Cardiac muscle cell (in vitro differentiated cells and primary cell): ENCODE data around the gene GALNT10. TPM values are rescaled to one million over a fixed set of nuclear protein-coding genes. Genes with fewer than 3 reads are reported as not detected.
"Not testable (repeated sequence)": the region's sequence is repeated elsewhere in the genome, so short reads cannot be mapped to it uniquely, and the experiment has no call there.

Source experiments
- DNase-seq, 2 donors: peaks; one replicate each; pipeline versions ENCODE4 v3.0.0 to v3.0.0-alpha.2; 2010 to 2017; ENCODE audit warnings: low read depth in 1 of 2, low spot score in 1 of 2
- H3K27ac ChIP-seq: fragments of 200-600 bp; sonication (generic); 2 replicates; pipeline ENCODE4 v1.5.1; 2016
- H3K27me3 ChIP-seq: fragments of 200-600 bp; sonication (generic); 2 replicates; pipeline ENCODE4 v1.6.0; 2016; ENCODE audit warnings: control low read depth
- H3K36me3 ChIP-seq: fragments of 200-600 bp; sonication (generic); 2 replicates; pipeline ENCODE4 v1.5.1; 2016; ENCODE audit warnings: control low read depth
- H3K4me1 ChIP-seq: fragments of 200-600 bp; sonication (generic); 2 replicates; pipeline ENCODE4 v1.8.1; 2017; ENCODE audit warnings: low read depth, mild to moderate bottlenecking, mixed run types
- H3K4me3 ChIP-seq: fragments of 200-600 bp; sonication (generic); 2 replicates; pipeline ENCODE4 v1.5.1; 2016; ENCODE audit warnings: mild to moderate bottlenecking
- H3K9me3 ChIP-seq: fragments of 200-600 bp; sonication (generic); 2 replicates; pipeline ENCODE4 v1.5.1; 2017; ENCODE audit warnings: low read depth, mild to moderate bottlenecking, control low read depth
- polyA plus RNA-seq: library from polyadenylated mRNA; unstranded; fragments of >200 nt; fragmentation: Nextera tagmentation; extraction: Ambion mirVana; gene quantifications from 2 replicates; pipeline ENCODE4 v1.2.1, GENCODE V29; 2016
- total RNA-seq: library from RNA; depleted of rRNA; stranded (reverse); fragments of >200 nt; gene quantifications from 2 replicates; pipeline ENCODE4 v1.2.3, GENCODE V29; 2016
- TF ChIP-seq, protein P1 (sequence below): IDR thresholded peaks from 2 replicates; pipeline ENCODE4 v1.5.1; 2012; ENCODE audit warnings: low read depth, mild to moderate bottlenecking, low read length

GALNT10 gene
- total and polyA plus RNA-seq, 2 experiments from 2014 or later = 8.2 TPM

DNA sequence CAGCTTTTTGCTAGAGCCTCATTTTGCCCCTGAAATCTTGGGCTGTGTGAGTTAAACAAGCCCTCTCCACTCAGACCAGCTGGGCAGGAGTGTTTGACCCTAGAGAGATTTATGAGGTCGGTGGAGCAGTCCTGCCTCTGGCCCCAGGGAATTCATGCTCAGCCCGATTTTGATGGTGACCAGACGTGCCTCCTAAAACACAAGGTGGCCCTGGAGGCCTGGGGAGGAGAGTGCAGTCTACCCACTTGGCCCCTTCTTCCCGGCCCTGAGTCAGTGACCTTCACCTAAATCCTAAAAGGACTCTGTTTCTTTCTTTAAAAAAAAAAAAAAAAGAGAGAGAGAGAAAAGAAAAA, 168.7 kb downstream of the GALNT10 start:
- H3K4me1 ChIP-seq = no peaks in the 10 kb centered on the region
- no peaks in the 10 kb centered on the region for H3K27me3 ChIP-seq
- H3K36me3 ChIP-seq = no peaks in the 10 kb centered on the region
- no peak overlapping the region for H3K27ac ChIP-seq
- no peak for DNase-seq
- no peaks in the 10 kb centered on the region for H3K9me3 ChIP-seq
- no peak overlapping the region for H3K4me3 ChIP-seq
- TF ChIP-seq, protein P1, sequence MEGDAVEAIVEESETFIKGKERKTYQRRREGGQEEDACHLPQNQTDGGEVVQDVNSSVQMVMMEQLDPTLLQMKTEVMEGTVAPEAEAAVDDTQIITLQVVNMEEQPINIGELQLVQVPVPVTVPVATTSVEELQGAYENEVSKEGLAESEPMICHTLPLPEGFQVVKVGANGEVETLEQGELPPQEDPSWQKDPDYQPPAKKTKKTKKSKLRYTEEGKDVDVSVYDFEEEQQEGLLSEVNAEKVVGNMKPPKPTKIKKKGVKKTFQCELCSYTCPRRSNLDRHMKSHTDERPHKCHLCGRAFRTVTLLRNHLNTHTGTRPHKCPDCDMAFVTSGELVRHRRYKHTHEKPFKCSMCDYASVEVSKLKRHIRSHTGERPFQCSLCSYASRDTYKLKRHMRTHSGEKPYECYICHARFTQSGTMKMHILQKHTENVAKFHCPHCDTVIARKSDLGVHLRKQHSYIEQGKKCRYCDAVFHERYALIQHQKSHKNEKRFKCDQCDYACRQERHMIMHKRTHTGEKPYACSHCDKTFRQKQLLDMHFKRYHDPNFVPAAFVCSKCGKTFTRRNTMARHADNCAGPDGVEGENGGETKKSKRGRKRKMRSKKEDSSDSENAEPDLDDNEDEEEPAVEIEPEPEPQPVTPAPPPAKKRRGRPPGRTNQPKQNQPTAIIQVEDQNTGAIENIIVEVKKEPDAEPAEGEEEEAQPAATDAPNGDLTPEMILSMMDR = no peak

DNA sequence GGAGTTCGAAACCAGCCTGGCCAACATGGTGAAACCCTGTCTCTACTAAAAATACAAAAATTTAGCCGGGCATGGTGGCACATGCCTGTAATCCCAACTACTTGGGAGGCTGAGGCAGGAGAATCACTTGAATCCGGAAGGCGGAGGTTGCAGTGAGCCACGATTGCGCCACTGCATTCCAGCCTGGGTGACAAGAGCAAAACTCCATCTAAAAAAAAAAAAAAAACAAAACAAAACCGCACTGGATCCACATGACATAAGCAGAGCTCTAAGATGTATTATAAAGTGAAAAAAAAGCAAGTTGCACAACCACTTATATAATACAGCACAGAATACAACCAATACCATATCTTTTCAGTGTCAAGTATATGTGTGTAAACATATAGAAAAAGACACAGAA, 169.7 kb downstream of the GALNT10 start:
- not testable (repeated sequence) for H3K27me3 ChIP-seq, H3K9me3 ChIP-seq, H3K36me3 ChIP-seq, H3K4me3 ChIP-seq, H3K4me1 ChIP-seq, H3K27ac ChIP-seq
- DNase-seq = peak in 1 of 2 donors; percentile 84

GRCh38 chr5:154363411-154363810, 172.9 kb downstream of the GALNT10 start:
- Histone ChIP-seq H3K9me3 (no peaks in the 10 kb centered on the region), H3K27ac (no peak overlapping the region), H3K27me3 (no peaks in the 10 kb centered on the region), H3K36me3 (no peaks in the 10 kb centered on the region), H3K4me1 (no peaks in the 10 kb centered on the region), H3K4me3 (no peak overlapping the region)
- TF ChIP-seq, protein P1 = no peak
- DNase-seq = no peak

DNA sequence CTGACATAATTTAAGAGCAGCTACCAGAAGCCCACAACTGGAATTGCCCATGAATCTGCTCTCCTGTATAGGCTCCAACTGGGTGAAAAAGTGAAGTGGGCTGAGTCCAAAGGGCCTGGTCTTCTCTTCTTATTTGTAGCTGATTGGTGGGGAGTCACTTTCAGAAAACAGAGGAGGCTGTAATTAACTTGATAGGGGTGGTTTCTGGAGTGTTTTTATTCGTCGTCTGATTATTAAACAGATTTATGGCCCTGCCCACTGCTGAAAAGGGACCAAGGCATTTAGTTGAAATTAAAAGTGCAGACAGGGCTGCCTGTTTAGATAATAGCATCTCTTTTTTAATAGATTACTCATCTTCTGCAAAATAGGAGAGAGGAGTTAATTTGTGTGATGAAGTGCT, 174.2 kb downstream of the GALNT10 start:
- no peak overlapping the region for H3K4me3 ChIP-seq
- H3K36me3 ChIP-seq = no peaks in the 10 kb centered on the region

DNA sequence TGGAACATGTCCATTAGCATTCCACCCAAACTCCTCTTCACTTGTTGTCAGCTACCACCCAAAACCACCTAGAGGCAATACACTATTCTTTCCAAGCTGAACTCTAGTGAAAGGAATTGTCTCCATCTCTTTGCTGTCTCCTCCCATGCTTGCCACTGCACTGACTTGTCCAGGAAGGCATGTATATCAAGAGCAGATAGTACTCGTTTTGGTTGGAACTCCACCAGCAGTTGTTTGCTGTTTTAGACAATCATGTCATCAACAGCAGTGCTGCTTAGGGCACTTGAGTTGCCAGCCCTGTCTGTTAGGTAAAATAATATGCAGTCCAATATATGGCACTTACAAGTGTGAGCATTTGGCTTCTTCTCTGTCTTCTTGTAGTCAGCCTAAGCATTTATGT, 175.3 kb downstream of the GALNT10 start:
- peak in 1 of 2 donors; percentile 53 for DNase-seq
- Histone ChIP-seq H3K4me1 (no peaks in the 10 kb centered on the region), H3K27ac (no peak overlapping the region), H3K9me3 (no peaks in the 10 kb centered on the region), H3K4me3 (no peak overlapping the region), H3K27me3 (no peaks in the 10 kb centered on the region), H3K36me3 (no peaks in the 10 kb centered on the region)
- TF ChIP-seq, protein P1 = no peak

More for the DNA sequence above, 174.2 kb downstream of the GALNT10 start:
- TF ChIP-seq, protein P1 = no peak
- H3K4me1 ChIP-seq = no peaks in the 10 kb centered on the region
- no peaks in the 10 kb centered on the region for H3K9me3 ChIP-seq
- H3K27ac ChIP-seq = no peak overlapping the region
- H3K27me3 ChIP-seq = no peaks in the 10 kb centered on the region
- DNase-seq = no peak

DNA sequence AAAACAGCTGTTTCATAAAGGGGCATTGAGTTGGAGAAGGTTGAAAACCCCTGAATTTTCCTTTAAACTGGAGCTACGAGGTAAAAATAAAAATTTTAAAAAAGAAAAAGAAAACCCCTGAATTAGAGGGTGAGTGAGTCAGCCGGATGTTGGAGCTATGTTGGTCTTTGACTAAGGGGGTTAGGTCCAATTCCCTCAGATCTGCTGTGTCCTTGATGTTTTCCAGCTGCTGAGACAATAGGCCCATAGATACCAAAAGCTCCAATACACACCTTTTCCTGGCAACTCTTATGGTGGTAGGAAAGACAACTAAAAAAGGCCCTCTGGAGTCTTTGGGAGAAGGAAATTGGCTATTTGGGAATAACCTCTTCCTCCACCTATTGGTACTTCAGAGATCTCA, 175.8 kb downstream of the GALNT10 start:
- peak in 1 of 2 donors; percentile 71 for DNase-seq
- TF ChIP-seq, protein P1 = no peak
- no peak overlapping the region for H3K4me3 ChIP-seq
- H3K4me1 ChIP-seq = no peaks in the 10 kb centered on the region
- H3K9me3 ChIP-seq = no peaks in the 10 kb centered on the region
- H3K27ac ChIP-seq = no peak overlapping the region
- H3K36me3 ChIP-seq = no peaks in the 10 kb centered on the region
- no peaks in the 10 kb centered on the region for H3K27me3 ChIP-seq
